ENCODE results near the gene TSHZ3. TPM values are rescaled to one million over a fixed set of nuclear protein-coding genes. Genes with fewer than 3 reads are reported as not detected.

TSHZ3 gene
- total and polyA plus RNA-seq, 2 of the 13 experiments (the other 11 are each of a cell fraction or from before 2014, with no cell fraction given): not detected

- TF ChIP-seq, protein P1, sequence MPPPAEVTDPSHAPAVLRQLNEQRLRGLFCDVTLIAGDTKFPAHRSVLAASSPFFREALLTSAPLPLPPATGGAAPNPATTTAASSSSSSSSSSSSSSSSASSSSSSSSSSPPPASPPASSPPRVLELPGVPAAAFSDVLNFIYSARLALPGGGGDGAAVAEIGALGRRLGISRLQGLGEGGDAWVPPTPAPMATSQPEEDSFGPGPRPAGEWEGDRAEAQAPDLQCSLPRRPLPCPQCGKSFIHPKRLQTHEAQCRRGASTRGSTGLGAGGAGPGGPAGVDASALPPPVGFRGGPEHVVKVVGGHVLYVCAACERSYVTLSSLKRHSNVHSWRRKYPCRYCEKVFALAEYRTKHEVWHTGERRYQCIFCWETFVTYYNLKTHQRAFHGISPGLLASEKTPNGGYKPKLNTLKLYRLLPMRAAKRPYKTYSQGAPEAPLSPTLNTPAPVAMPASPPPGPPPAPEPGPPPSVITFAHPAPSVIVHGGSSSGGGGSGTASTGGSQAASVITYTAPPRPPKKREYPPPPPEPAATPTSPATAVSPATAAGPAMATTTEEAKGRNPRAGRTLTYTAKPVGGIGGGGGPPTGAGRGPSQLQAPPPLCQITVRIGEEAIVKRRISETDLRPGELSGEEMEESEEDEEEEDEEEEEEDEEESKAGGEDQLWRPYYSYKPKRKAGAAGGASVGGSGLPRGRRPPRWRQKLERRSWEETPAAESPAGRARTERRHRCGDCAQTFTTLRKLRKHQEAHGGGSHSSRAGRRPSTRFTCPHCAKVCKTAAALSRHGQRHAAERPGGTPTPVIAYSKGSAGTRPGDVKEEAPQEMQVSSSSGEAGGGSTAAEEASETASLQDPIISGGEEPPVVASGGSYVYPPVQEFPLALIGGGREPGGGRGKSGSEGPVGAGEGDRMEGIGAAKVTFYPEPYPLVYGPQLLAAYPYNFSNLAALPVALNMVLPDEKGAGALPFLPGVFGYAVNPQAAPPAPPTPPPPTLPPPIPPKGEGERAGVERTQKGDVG (CRISPR knock-in tag; IDR thresholded peaks at IDR 0.05; ENCODE audit: borderline replicate concordance): no peak
These were observed 11.0 kb downstream of the TSHZ3 start (continued) for GRCh38 chr19:31338069-31338776.

DNA sequence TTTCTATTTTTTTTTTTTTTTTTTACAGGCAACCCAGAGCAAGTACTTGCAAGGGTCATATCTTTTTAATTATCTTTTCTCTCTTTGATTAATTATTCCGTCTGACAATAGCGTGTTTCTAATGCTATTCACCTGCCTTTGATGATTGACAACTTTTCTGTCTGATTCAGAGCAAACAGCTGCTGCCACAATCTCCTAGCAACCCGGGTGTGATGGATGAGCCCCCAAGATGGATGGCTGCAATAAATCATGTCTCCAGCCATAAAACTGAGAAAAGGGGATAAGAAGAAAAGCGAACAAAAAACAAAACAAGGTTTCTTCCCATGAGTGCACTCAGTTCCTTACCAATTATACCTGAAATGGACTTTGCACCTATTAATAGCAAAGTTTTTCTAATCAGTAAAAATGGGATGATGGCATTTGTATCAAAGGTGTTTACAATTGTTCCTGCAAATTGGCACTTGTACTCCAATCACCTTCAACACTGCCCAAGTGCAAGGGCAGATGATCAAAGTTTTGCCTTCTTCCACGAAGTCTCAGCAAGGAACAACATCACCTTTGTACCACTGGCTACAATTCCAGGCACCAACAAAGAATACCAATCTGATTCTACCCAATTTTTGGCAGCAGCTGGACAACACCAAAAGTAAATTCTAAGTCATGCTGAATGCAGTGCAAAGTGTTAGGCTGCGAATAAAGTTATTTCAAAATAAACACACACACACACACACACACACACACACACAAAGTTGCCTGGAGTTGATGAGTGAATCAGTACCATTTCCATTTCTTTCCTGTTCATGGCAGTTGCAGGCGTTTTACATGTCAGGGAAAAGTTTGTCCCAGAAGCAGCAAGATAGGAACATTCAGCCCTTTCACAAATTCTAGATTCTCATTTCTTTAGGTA lies 12.0 kb downstream of the TSHZ3 start:
- no peak for DNase-seq (ENCODE audit: low spot score)
- Histone ChIP-seq H2AFZ (ENCODE audit: low read length) (no peak overlapping the region), H3K79me2 (ENCODE audit: insufficient read depth, low read length) (no peaks in the 10 kb centered on the region), H3K9me3 (ENCODE audit: low read length) (no peaks in the 10 kb centered on the region), H3K36me3 (replicated peaks in 1 of 2; ENCODE audit: control insufficient read depth in 1 of 2, insufficient read depth in 2 of 2, low read length in 2 of 2) (no peaks in the 10 kb centered on the region), H4K20me1 (ENCODE audit: insufficient read depth, low read length) (no peaks in the 10 kb centered on the region), H3K9ac (ENCODE audit: insufficient read depth, low read depth, low read length) (no peak overlapping the region), H3K4me2 (ENCODE audit: low read depth, low read length) (no peak overlapping the region), H3K27me3 (ENCODE audit: control insufficient read depth in 1 of 2, insufficient read depth in 2 of 2, low read length in 2 of 2) (peaks cover 0 to 15% of the 10 kb centered on the region in 2 experiments; a peak in 1 of 5 replicates), H3K27ac (ENCODE audit: extremely low read length, insufficient read depth, low read length) (no peak overlapping the region), H3K4me1 (ENCODE audit: insufficient read depth, low read length) (no peaks in the 10 kb centered on the region), H3K4me3 (replicated peaks in 1 of 3; ENCODE audit: insufficient read depth in 1 of 3, low read depth in 2 of 3, low read length in 3 of 3) (no peak overlapping the region)
- ChIA-PET CTCF (ENCODE audit: low intra/inter-chr PET ratio, low total read pairs) (interaction anchor here (0.7 kb wide), 1 partner anchor 887 kb away, joined by 3 read pairs; no protein-coding TSS in a partner anchor), POLR2A (no interaction called here)
- in situ Hi-C loops (cut with HindIII; ENCODE audit: extremely low pct_ligation_motif_present, low pct_unique_long_range_greater_than_20kb) (no loop called here), intact Hi-C loops (cut with micrococcal nuclease; ENCODE audit: unreplicated experiment) (no loop called here)
- no peak for TF ChIP-seq BORCS8-MEF2B (CRISPR knock-in tag; IDR thresholded peaks at IDR 0.05)
- BruUV-seq (replicated peaks): no TSS peak
- 6% methylated on average over 6 of the region's 7 CpGs for WGBS (ENCODE audit: low lambda C conversion rate)
- no peak for FAIRE-seq
- no peak for ATAC-seq

Measured in HepG2 (cell line).